Progenitor cell of endocrine pancreas (in vitro differentiated cells): ENCODE measurements around the gene GPR12. TPM values are rescaled to one million over a fixed set of nuclear protein-coding genes. Genes with fewer than 3 reads are reported as not detected.
"Not testable (repeated sequence)": the region's sequence is repeated elsewhere in the genome, so short reads cannot be mapped to it uniquely, and the experiment has no call there.

Experiments
- DNase-seq: peaks from one replicate; pipeline ENCODE4 v3.0.0; 2021; ENCODE audit warnings: low spot score; ENCODE audit not compliant: unreplicated experiment
- H3K27ac Mint-ChIP-seq: 2 replicates; pipeline ENCODE4 v1.8.0; 2021; ENCODE audit warnings: mild to moderate bottlenecking, moderate library complexity, mixed read lengths
- H3K27me3 Mint-ChIP-seq: 2 replicates; pipeline ENCODE4 v1.8.0; 2021; ENCODE audit warnings: mixed read lengths
- H3K36me3 Mint-ChIP-seq: 2 replicates; pipeline ENCODE4 v1.8.0; 2022; ENCODE audit warnings: mixed read lengths; ENCODE audit not compliant: insufficient read depth
- H3K4me1 Mint-ChIP-seq: 2 replicates; pipeline ENCODE4 v1.8.0; 2021; ENCODE audit warnings: low read depth, mixed read lengths
- H3K4me3 Mint-ChIP-seq: 2 replicates; pipeline ENCODE4 v1.8.0; 2021; ENCODE audit warnings: low read depth, mild to moderate bottlenecking, moderate library complexity, mixed read lengths
- H3K9me3 Mint-ChIP-seq: 2 replicates; pipeline ENCODE4 v1.8.0; 2021; ENCODE audit warnings: low read depth, mixed read lengths
- total RNA-seq: library from RNA; stranded (reverse); gene quantifications from 2 replicates; pipeline ENCODE4 v1.2.1, GENCODE V29; 2021
- TF ChIP-seq, protein P1 (sequence below): fragments of 200-600 bp; sonication (generic); IDR thresholded peaks from one replicate; pipeline ENCODE4 v1.5.0; 2021; ENCODE audit warnings: antibody characterized with exemption, mild to moderate bottlenecking; ENCODE audit not compliant: unreplicated experiment

The GPR12 gene
- total RNA-seq, 1 donor from 2014 or later: not detected

DNA sequence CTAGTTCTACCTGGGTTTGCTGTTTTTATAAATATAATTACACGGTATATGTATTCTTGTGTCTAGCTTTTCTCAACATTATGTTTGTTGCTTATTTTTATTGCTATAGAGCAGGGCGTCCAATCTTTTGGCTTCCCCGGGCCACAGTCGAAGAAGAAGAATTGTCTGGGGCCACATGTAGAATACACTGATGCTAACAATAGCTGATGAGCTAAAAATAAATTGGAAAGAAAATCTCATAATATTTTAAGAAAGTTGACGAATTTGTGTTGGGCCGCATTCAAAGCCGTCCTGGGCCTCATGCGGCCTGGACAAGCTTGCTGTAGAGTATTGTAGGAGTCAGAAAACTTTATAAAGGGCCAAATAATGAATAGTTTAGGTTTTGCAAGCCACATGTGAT is 33.9 kb downstream of the GPR12 start:
- H3K27me3 Mint-ChIP-seq: peaks cover 22% of the 10 kb centered on the region
- no peaks in the 10 kb centered on the region for H3K4me1 Mint-ChIP-seq
- no peak overlapping the region for H3K27ac Mint-ChIP-seq
- TF ChIP-seq, protein P1, sequence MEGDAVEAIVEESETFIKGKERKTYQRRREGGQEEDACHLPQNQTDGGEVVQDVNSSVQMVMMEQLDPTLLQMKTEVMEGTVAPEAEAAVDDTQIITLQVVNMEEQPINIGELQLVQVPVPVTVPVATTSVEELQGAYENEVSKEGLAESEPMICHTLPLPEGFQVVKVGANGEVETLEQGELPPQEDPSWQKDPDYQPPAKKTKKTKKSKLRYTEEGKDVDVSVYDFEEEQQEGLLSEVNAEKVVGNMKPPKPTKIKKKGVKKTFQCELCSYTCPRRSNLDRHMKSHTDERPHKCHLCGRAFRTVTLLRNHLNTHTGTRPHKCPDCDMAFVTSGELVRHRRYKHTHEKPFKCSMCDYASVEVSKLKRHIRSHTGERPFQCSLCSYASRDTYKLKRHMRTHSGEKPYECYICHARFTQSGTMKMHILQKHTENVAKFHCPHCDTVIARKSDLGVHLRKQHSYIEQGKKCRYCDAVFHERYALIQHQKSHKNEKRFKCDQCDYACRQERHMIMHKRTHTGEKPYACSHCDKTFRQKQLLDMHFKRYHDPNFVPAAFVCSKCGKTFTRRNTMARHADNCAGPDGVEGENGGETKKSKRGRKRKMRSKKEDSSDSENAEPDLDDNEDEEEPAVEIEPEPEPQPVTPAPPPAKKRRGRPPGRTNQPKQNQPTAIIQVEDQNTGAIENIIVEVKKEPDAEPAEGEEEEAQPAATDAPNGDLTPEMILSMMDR: no peak
- H3K4me3 Mint-ChIP-seq: no peak overlapping the region
- DNase-seq: no peak
- peaks cover 2% of the 10 kb centered on the region for H3K36me3 Mint-ChIP-seq
- H3K9me3 Mint-ChIP-seq: peaks cover 3% of the 10 kb centered on the region

DNA sequence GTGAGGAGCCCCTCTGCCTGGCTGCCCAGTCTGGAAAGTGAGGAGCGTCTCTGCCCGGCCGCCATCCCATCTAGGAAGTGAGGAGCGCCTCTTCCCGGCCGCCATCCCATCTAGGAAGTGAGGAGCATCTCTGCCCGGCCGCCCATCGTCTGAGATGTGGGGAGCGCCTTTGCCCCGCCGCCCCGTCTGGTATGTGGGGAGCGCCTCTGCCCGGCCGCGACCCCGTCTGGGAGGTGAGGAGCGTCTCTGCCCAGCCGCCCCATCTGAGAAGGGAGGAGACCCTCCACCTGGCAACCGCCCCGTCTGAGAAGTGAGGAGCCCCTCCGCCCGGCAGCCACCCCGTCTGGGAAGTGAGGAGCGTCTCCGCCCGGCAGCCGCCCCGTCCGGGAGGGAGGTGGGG is 37.0 kb downstream of the GPR12 start:
- H3K36me3 Mint-ChIP-seq, H3K9me3 Mint-ChIP-seq, H3K4me1 Mint-ChIP-seq, H3K27me3 Mint-ChIP-seq, H3K4me3 Mint-ChIP-seq, DNase-seq, H3K27ac Mint-ChIP-seq: not testable (repeated sequence)

DNA sequence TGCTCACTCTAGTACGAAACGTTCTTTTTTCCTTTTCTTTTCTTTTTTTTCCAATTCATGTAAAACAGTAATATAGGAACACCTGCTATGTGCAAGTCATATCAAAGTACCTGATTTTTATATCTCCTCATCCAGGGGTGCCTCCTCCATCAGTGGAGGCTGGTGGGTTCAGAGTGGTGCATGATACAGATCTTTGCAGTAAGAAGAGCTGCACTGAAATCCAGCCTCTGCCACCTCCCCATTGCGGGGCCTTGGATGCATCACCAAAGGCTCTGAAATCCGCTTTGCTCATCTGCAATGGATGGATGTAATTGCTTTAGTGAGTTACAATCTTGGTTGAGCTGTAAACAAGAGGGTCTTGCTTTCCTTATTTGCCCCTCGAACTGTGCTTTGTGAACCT is 38.3 kb downstream of the GPR12 start:
- H3K27me3 Mint-ChIP-seq: no peaks in the 10 kb centered on the region
- no peaks in the 10 kb centered on the region for H3K4me1 Mint-ChIP-seq
- TF ChIP-seq, protein P1: no peak
- H3K36me3 Mint-ChIP-seq: peaks cover 2% of the 10 kb centered on the region
- peaks cover 3% of the 10 kb centered on the region for H3K9me3 Mint-ChIP-seq
- H3K4me3 Mint-ChIP-seq: no peak overlapping the region
- H3K27ac Mint-ChIP-seq: no peak overlapping the region
- DNase-seq: no peak

DNA sequence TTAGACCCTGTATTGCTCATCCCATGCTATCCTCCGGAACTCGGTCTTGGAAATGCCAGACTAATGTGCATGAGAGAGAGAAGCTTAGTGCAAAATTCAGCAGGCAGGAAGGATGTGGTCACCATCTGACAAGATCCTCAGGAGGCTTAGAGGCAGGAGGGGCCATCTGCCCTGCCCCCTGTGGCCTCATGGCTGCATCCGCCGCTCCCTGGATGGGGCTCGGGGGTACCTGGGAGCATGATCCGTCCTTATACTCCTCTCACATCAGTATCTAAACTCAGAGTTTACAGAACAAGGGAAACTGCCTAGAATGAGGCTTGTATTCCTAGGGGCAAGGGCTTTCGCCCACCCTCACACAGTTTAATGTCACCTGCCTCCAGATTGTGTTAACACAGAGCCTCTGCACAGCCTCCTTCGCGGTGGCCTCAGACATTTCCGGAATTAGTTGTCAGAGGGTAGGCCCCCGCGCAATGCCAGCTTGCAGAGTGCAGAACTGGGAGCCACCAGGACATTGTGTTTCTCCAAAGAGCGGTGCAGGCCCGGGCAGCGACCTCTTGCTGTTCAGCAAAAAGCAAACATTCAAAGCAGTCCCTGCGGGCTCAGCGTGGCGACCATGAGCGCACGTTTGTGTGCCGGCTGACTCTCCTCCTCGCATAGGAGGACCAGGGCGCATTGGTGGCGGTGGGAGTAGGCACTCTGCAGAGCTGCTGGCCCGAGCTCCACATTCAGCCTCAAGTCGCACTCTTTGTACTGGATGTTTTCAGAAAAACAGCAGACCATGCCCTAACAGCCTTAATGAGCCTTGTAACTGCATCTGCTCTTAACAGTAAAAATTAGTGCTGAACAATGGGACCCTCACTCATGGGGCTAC is 39.1 kb downstream of the GPR12 start:
- Mint-ChIP-seq H3K27ac (no peak overlapping the region), H3K4me3 (no peak overlapping the region), H3K36me3 (peaks cover 2% of the 10 kb centered on the region), H3K27me3 (no peaks in the 10 kb centered on the region), H3K9me3 (peaks cover 3% of the 10 kb centered on the region), H3K4me1 (no peaks in the 10 kb centered on the region)
- DNase-seq: no peak
- TF ChIP-seq, protein P1: no peak

- Mint-ChIP-seq H3K27me3 (no peaks in the 10 kb centered on the region), H3K4me3 (no peak overlapping the region), H3K4me1 (no peaks in the 10 kb centered on the region), H3K36me3 (no peaks in the 10 kb centered on the region), H3K9me3 (peaks cover 3% of the 10 kb centered on the region), H3K27ac (no peak overlapping the region)
- DNase-seq: no peak
- TF ChIP-seq, protein P1: no peak
Observed at GRCh38 chr13:26719356-26719945, 41.1 kb downstream of the GPR12 start.
